NCI-H2081 (cell line): ENCODE data around the gene ZNF639.
"Not testable (repeated sequence)": the region's sequence is repeated elsewhere in the genome, so short reads cannot be mapped to it uniquely, and the experiment has no call there.

Source experiments
- DNase-seq, 2 experiments: peaks; one replicate each; lab custom pipeline; 2025; lab: John Stamatoyannopoulos, UW

The ZNF639 gene, protein sequence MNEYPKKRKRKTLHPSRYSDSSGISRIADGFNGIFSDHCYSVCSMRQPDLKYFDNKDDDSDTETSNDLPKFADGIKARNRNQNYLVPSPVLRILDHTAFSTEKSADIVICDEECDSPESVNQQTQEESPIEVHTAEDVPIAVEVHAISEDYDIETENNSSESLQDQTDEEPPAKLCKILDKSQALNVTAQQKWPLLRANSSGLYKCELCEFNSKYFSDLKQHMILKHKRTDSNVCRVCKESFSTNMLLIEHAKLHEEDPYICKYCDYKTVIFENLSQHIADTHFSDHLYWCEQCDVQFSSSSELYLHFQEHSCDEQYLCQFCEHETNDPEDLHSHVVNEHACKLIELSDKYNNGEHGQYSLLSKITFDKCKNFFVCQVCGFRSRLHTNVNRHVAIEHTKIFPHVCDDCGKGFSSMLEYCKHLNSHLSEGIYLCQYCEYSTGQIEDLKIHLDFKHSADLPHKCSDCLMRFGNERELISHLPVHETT

GRCh38 chr3:179322286-179323196 is at the start of gene ZNF639:
ZNF639 (plus strand) TSS chr3:179323031; CDS start chr3:179328294, 5,263 bp downstream.
- DNase-seq: peak; percentile 98

- not testable (repeated sequence) for DNase-seq
Measured at GRCh38 chr3:179274434-179274833, 48.4 kb upstream of the ZNF639 start.

- DNase-seq: no peak
Measured at GRCh38 chr3:179276001-179276400, 46.8 kb upstream of the ZNF639 start.

DNA sequence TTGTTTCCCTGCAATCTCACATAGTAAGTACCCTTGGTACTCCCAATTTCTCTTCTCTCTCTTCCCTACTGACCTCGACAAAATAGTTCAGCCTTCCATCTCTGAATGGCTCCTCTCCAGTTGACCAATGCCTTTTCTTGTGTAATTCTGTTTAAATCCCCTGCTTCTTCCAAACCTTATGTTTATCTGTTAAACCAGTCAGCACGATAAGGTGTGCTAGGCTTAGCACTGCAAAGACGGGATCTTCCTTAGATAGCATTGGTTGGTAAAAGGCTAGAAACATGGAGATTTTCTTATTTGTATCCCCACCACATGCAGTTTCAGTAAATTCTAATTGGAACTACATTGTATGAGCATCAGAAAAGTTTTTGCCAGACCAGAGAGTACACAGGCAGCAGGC is 46.1 kb upstream of the ZNF639 start:
- DNase-seq: no peak

GRCh38 chr3:179278151-179278550 is 44.7 kb upstream of the ZNF639 start:
- no peak for DNase-seq

GRCh38 chr3:179278932-179279693 is 43.7 kb upstream of the ZNF639 start:
- DNase-seq: no peak

DNA sequence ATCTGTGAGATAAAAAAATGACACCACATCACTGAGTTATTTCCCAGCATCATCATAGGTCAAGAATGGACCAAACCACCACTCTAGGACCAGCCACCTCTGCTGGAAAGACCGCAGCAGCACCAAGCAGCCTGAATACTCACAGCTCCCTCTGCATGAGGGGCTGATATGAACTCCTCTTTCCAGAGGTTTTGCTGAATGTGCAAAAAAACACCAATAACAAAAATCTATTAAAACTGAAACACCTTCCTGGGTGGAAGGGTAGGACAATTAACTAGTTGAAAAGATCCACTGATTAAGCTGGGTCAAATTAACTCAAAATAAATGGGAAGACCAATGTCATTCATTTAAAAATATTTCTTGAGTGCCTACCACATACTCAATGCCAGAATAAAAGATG is 43.0 kb upstream of the ZNF639 start:
- DNase-seq: no peak

- DNase-seq: no peak
Measured at GRCh38 chr3:179281825-179282224, 41.0 kb upstream of the ZNF639 start.

DNA sequence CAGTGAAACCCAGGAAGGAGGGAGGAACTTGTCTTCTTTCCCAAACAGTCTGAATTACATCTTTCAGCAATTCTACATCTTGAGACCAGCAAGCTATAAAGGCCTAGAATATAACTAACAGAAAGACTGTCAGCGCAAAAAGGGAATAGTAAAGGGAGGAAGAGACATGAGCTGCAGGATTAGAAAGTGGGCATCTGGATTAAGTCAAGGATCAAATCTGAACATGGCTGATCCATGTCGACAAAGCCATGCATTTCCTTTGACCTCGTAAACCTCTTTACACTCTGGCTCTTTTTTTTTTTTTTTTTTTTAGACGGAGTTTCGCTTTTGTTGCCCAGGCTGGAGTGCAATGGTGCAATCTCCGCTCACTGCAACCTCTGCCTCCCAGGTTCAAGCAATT is 36.5 kb upstream of the ZNF639 start:
- no peak for DNase-seq

- no peak for DNase-seq
Measured at GRCh38 chr3:179288845-179289244, 34.0 kb upstream of the ZNF639 start.

- DNase-seq: no peak
Measured at GRCh38 chr3:179289295-179289694, 33.5 kb upstream of the ZNF639 start.

- no peak for DNase-seq
Measured at GRCh38 chr3:179292450-179292849, 30.4 kb upstream of the ZNF639 start.

DNA sequence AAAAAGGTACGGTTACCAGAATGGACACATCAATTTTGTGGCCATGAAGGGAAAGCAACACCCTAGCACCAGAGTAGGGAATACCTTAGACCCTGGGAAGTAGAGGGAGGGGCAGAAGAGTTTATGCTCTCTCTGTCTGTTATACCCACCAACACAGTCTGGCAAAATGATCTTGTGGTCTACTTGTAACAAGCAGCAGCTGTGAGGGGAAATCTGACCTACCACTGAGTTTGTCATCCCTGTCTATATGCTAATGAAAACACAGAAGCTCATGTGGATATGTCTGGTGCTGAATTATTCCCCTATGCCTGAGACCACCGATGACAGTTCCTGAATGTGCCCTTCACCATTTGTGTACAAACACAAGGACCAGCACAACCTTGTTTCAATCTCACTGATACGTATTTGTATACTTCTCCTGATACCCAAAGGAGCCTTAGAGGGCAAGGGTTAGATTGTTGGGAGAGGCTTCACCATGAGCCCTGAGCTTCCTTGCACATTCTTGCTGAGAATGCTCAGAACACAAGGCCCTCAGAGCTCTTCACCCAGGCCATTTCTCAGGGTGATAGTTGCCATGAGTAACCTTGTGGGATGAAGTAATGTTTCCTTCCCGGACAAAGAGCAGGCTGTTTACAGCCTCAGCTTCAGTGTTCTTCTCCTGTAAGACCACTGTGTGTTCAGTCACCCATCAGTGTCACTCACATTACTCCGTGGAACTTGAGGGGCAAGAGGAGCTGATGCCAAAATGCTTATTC is 24.7 kb upstream of the ZNF639 start:
- DNase-seq: no peak

DNA sequence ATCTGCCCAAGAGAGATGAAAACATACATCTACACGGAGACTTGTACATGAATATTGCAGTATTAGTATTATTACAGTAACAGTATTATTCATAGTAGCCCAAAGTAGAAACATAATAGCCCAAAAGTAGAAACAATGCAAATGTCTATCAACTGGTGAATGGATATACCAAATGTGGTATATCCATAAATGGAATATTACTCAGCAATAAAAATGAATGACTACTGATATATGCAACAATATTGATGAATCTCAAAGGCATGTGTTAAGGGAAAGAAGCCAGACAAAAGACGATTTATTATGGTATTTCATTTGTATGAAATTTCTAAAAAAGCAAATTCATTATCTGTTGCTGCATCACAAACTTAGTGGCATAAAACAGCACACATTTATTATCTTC is 23.5 kb upstream of the ZNF639 start:
- no peak for DNase-seq

- DNase-seq: no peak
Measured at GRCh38 chr3:179299999-179300613, 22.7 kb upstream of the ZNF639 start.

DNA sequence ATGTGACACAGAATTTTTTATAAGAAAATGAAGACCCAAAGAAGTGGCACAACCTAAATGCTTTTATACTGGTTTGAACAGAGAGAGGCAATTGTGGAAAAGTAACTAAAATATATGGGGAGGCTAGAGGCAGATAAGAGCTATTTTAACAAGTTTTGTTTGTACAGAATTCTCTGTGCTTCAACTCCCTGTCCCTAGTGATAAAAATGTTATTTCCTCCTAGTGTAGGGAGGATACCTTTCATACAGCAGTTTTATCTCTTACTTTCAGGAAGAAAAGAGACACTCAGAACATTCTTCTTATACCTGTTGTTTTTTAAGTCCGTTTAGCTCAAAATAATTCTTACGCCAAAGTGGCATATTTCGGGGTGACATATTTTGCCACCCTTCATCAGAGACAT is 21.2 kb upstream of the ZNF639 start:
- DNase-seq: no peak

DNA sequence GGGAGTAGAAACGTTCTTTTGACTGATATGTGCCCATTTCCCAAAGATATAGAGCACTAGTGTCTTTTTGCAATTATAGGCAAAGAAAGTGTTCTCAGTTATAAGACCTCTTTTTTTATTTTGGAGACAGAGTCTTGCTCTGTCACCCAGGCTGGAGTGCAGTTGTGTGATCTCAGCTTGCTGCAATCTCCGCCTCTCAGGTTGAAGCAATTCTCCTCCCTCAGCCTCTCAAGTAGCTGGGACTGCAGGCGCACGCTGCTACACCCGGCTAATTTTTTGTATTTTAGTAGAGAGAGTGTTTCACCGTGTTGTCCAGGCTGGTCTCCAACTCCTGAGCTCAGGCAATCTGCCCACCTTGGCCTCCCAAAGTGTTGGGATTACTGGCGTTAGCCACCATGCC is 20.7 kb upstream of the ZNF639 start:
- DNase-seq: no peak

DNA sequence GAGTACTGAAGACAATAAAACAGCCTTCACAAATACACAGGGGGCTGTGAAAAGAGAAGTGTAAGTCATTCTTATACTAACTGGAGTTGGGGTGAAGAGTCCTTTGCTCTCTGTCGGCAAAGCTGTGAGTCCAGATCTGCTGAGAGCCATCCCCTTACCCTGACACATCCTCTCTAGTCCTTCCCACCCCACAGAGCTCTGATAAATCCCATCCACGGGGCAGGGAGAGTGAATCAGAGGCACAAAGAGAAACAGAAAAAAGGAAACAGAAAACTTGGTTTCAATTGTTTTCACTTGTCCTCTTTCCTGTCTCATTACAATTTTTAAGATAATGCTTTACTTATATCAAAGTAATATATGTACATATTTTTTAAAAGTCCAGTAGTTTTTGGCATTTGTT is 18.2 kb upstream of the ZNF639 start:
- DNase-seq: no peak

GRCh38 chr3:179307362-179307761 is 15.5 kb upstream of the ZNF639 start:
- not testable (repeated sequence) for DNase-seq

GRCh38 chr3:179308001-179308400 is 14.8 kb upstream of the ZNF639 start:
- DNase-seq: no peak
